Heart right ventricle (tissue), 16 donors: ENCODE data around the gene CD14. TPM values are rescaled to one million over a fixed set of nuclear protein-coding genes. Genes with fewer than 3 reads are reported as not detected.

Source experiments
- ATAC-seq, 8 donors: fragments of 200-7000 bp; cut with Tn5 transposase; one replicate each; pipeline ENCODE4 v1.9.1; 2020; ENCODE audit warnings: mild to moderate bottlenecking in 8 of 8, moderate library complexity in 8 of 8, moderate number of reproducible peaks in 1 of 8
- DNase-seq, 2 donors: peaks; one replicate each; pipeline ENCODE4 v3.0.0-alpha.2; 2020
- H3K27ac ChIP-seq, 10 donors: fragments of 200-600 bp; sonication (generic) in 2 of 10; one replicate each; pipeline versions ENCODE4 v1.5.0 to v1.8.0; 2020 to 2022; ENCODE audit warnings: mild to moderate bottlenecking in 3 of 10
- H3K27me3 ChIP-seq, 7 donors: fragments of 200-600 bp; one replicate each; pipeline ENCODE4 v1.8.0; 2021 to 2022; ENCODE audit warnings: mild to moderate bottlenecking in 2 of 7
- H3K36me3 ChIP-seq, 9 donors: fragments of 200-600 bp; sonication (generic) in 1 of 9; one replicate each; pipeline versions ENCODE4 v1.5.0 to v1.8.0; 2020 to 2022; ENCODE audit warnings: mild to moderate bottlenecking in 2 of 9
- H3K4me1 ChIP-seq, 9 donors: fragments of 200-600 bp; sonication (generic) in 1 of 9; one replicate each; pipeline versions ENCODE4 v1.5.0 to v1.8.0; 2020 to 2022; ENCODE audit warnings: mild to moderate bottlenecking in 4 of 9
- H3K4me3 ChIP-seq, 10 donors: fragments of 200-600 bp; sonication (generic) in 2 of 10; one replicate each; pipeline versions ENCODE4 v1.5.0 to v1.8.0; 2020 to 2022; ENCODE audit warnings: mild to moderate bottlenecking in 7 of 10, moderate library complexity in 2 of 10
- H3K9me3 ChIP-seq, 11 donors: fragments of 200-600 bp in 10 of 11; sonication (generic) in 2 of 11; one replicate each; pipeline versions ENCODE4 v1.5.0 to v1.8.0; 2013 to 2022; ENCODE audit warnings: mild to moderate bottlenecking in 2 of 11, control low read depth in 1 of 11, moderate library complexity in 1 of 11
- CTCF ChIP-seq, 9 donors: fragments of 200-600 bp; sonication (generic) in 2 of 9; IDR thresholded peaks; one replicate each; pipeline versions ENCODE4 v1.5.0 to v1.8.0; 2021 to 2022; ENCODE audit warnings: antibody characterized with exemption in 9 of 9, mild to moderate bottlenecking in 5 of 9, moderate library complexity in 1 of 9
- WGBS, 2 donors: extraction: QIAGEN DNeasy Blood & Tissue Kit; methylation state at CpG; one replicate each; pipeline ENCODE4 v1.1.7; 2013; ENCODE audit warnings: inconsistent platforms in 1 of 2; 5-methylcytosine and 5-hydroxymethylcytosine counted together
- intact Hi-C, 10 donors: fragments of 100-400 bp; cut with DNase I; formaldehyde crosslinking; loops; one replicate each; pipeline versions ENCODE4 v1.11.1 to v1.14.2; 2022
- polyA plus RNA-seq, 2 donors: library from polyadenylated mRNA; stranded (reverse); fragments of 200-250 nt; gene quantifications; one replicate each; pipeline ENCODE4 v1.2.3, GENCODE V29; 2013
- total RNA-seq, 10 donors: library from RNA; stranded (reverse); fragmentation: NEBNext Ultra II Directional in 3 of 10; extraction: Animal tissue kit (Norgen Biotek cat#: 25700) in 3 of 10; gene quantifications; one replicate each; pipeline versions ENCODE4 v1.2.1 to v1.2.4, GENCODE V29; 2021 to 2023
- donor health status: Arrhythmogenic right ventricular cardiomyopathy.
- donor health status: ischemic (EF 13 %, LVEDD 7.1; RV severe dilation, severe dysfunction).
- donor health status: healthy with polysubstance abuse.
- donor health status: DM: no; HTN: yes; CAD: no.
- donor health status: DM: no; HTN: no; CAD: no.
- donor health status: ischemic (EF 25% LVEDD 6.9; RV normal size, moderate dysfunction).
- donor health status: ischemic (EF 25% LVEDD 5.7; RV mildly dilated, moderate dysfunction).
- donor health status: healthy.
- donor health status: DM: yes; HTN: yes; CAD: no.
- donor health status: Ischemic cardiomyopathy.
- donor health status: ischemic (EF 35%, LVEDD 5.7; RV mildly dilated, moderate dysfunction).
- donor health status: nonischemic (EF 11% LVEDD 7.7; RV severe dilation, severe dysfunction).
- donor health status: DM: yes; HTN: yes; CAD: no.
- donor health status: PGD.
- donor health status: ischemic (EF 29% LVEDD 5.4; RV normal size, mild dysfunction).
- donor health status: nonischemic (EF 23%, LVEDD 6.1; RV moderate dilation, normal function).

Gene CD14
- total and polyA plus RNA-seq, 12 donors: 10.8 to 137 (median 20.3) TPM

DNA sequence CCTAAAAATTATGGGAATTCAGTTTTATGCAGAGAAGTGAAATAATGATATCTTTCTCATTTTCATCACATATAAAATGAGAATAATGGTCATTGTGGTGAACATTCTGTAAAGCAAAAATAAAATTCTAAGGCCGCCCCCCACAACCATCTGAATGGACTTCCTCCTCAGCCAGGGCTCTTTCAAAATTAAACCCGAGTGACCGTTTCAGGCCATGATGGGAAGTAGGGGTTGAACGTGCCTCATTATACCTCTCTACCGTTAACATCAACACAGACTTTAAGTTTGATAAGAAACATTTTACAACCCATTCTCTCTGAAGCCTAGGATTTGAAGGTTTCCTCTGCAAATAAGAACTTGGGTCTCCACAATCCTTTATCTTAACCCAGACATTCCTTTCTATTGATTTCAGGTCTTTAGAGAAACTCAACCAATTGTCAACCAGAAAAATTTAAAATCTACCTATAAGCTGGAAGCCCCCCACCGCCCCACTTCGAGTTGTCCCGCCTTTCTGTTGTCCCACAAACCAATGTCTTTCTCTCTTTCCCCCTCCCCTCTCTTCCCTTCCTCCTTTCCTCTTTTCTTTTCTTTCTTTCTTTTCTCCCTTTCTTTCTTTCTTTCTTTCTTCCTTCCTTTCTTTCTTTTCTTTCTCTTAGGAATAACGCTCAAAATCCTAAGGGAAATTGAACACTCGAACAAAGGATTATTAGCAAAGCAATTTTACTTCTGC lies 4.6 kb upstream of the CD14 start:
- Histone ChIP-seq H3K4me1 (peaks cover 0 to 60% (median 23%) of the 10 kb centered on the region in 9 donors), H3K9me3 (no peaks in the 10 kb centered on the region), H3K27ac (peak overlapping the region in 1 of 10 donors; percentile 95), H3K27me3 (no peaks in the 10 kb centered on the region), H3K36me3 (peaks cover 0 to 16% (median 0%) of the 10 kb centered on the region in 9 donors), H3K4me3 (no peak overlapping the region)
- ATAC-seq: no peak
- intact Hi-C loops: loop anchor here (2.0 to 10.0 kb wide), 7 partner anchors 70 to 273 kb away; partner anchors contain the start of genes APBB3 (in 4 of the 10), EIF4EBP3 (in 4 of the 10), SLC35A4 (in 4 of the 10) and SLC4A9 (in 2 of the 10)
- TF ChIP-seq CTCF (IDR thresholded peaks at IDR 0.05): no peak
- DNase-seq: no peak
- WGBS, 2 donors: 85 to 91% methylated on average over 10 of the region's 10 CpGs

GRCh38 chr5:140635291-140636257 lies 2.6 kb upstream of the CD14 start:
- Histone ChIP-seq H3K4me3 (no peak overlapping the region), H3K4me1 (peaks cover 0 to 67% (median 28%) of the 10 kb centered on the region in 9 donors), H3K27me3 (no peaks in the 10 kb centered on the region), H3K27ac (peak overlapping the region in 1 of 10 donors; percentile 36), H3K9me3 (no peaks in the 10 kb centered on the region), H3K36me3 (no peaks in the 10 kb centered on the region)
- intact Hi-C loops: loop anchor here in 9 of 10 donors (5.0 to 10.0 kb wide), 5 partner anchors 68 to 271 kb away; partner anchors contain the start of genes EIF4EBP3 (in 4 of the 9), APBB3 (in 2 of the 9), SLC35A4 (in 2 of the 9) and SLC4A9 (in 2 of the 9)
- peak in 1 of 9 donors; percentile 0 for TF ChIP-seq CTCF (IDR thresholded peaks at IDR 0.05)
- ATAC-seq (no peak), DNase-seq (no peak)
- WGBS, 2 donors: 88 to 89% methylated on average over 8 of the region's 8 CpGs

GRCh38 chr5:140634103-140634502 lies 1.1 kb upstream of the CD14 start:
- Histone ChIP-seq H3K4me1 (peaks cover 0 to 55% (median 20%) of the 10 kb centered on the region in 9 donors), H3K27ac (peak overlapping the region in 4 of 10 donors; percentile 74 to 92 (median 84)), H3K4me3 (peak overlapping the region in 2 of 10 donors; percentile 61 to 68), H3K27me3 (no peaks in the 10 kb centered on the region), H3K9me3 (no peaks in the 10 kb centered on the region), H3K36me3 (no peaks in the 10 kb centered on the region)
- no peak for TF ChIP-seq CTCF (IDR thresholded peaks at IDR 0.05)
- no peak for DNase-seq
- intact Hi-C loops: loop anchor here in 6 of 10 donors (5.0 to 10.0 kb wide), 5 partner anchors 67 to 269 kb away; partner anchors contain the start of genes APBB3 (in 2 of the 6), SLC35A4 (in 2 of the 6), SLC4A9 (in 2 of the 6) and EIF4EBP3 (in 1 of the 6)
- WGBS, 2 donors: 63 to 79% methylated on average over 3 of the region's 3 CpGs
- ATAC-seq: no peak
